HCT116 (cell line): ENCODE measurements around the gene TTLL5. TPM values are rescaled to one million over a fixed set of nuclear protein-coding genes. Genes with fewer than 3 reads are reported as not detected.

Source experiments
- ATAC-seq: fragments of 200-7000 bp; cut with Tn5 transposase; 2 replicates; pipeline ENCODE4 v1.9.1; 2020; ENCODE audit warnings: mild to moderate bottlenecking, moderate library complexity
- BruUV-seq: library from RNA; stranded (reverse); fragments of 400-500 nt; replicated peaks from 2 replicates; lab custom pipeline; 2021; lab: Mats Ljungman, UMichigan
- CTCF ChIA-PET: fragments of 300-600 bp; sonication (Branson Sonifier 250); formaldehyde crosslinking; loops from one replicate; lab custom pipeline; 2021; ENCODE audit warnings: antibody characterized with exemption; lab: Charles Lee
- POLR2A ChIA-PET: fragments of 300-600, 350-600 bp; sonication (Branson Sonifier 250); formaldehyde crosslinking; loops from one replicate; lab custom pipeline; 2021; ENCODE audit warnings: antibody characterized with exemption; lab: Charles Lee
- RAD21 ChIA-PET, 2 experiments: fragments of 300-600 bp; sonication (Branson Sonifier 250); formaldehyde crosslinking; loops; one replicate each; lab custom pipeline; 2023; ENCODE audit warnings: low total read pairs in 2 of 2; ENCODE audit not compliant: uncharacterized antibody in 2 of 2, unreplicated experiment in 2 of 2, low non-redundant PET in 1 of 2; lab: Charles Lee
- DNase-seq: peaks from one replicate; pipeline ENCODE4 v3.0.0-alpha.2; 2010; ENCODE audit warnings: low read depth, low spot score
- H2AFZ ChIP-seq: fragments of 200-600 bp; shearing (Covaris generic), sonication (generic); 2 replicates; pipeline ENCODE4 v1.6.1; 2017; ENCODE audit warnings: low read depth, mixed run types, mixed read lengths, antibody characterized with exemption, low read length; ENCODE audit not compliant: poor library complexity, severe bottlenecking
- H3K27ac ChIP-seq: 2 replicates; pipeline ENCODE4 v1.5.1; 2012; ENCODE audit warnings: low read depth, low read length
- H3K27me3 ChIP-seq: fragments of 200-600 bp; sonication (generic); 2 replicates; pipeline ENCODE4 v1.6.1; 2016; ENCODE audit warnings: mixed run types, low read length, mixed read lengths; ENCODE audit not compliant: insufficient read depth
- H3K36me3 ChIP-seq, 2 experiments: fragments of 200-500 bp in 1 of 2; fragments of 200-600 bp in 1 of 2; sonication (Bioruptor generic) in 1 of 2; sonication (generic) in 1 of 2; 2 replicates each; pipeline versions ENCODE4 v1.5.1 to v1.6.1; 2014 to 2016; ENCODE audit warnings: low read length in 2 of 2, inconsistent platforms in 1 of 2, mixed read lengths in 1 of 2, mixed run types in 1 of 2; ENCODE audit not compliant: insufficient read depth in 2 of 2, control insufficient read depth in 1 of 2
- H3K4me1 ChIP-seq, 2 experiments: fragments of 200-600 bp in 1 of 2; sonication (generic) in 1 of 2; 2 replicates each; pipeline versions ENCODE4 v1.5.1 to v1.6.1; 2012 to 2017; ENCODE audit warnings: low read length in 2 of 2, inconsistent platforms in 1 of 2, mild to moderate bottlenecking in 1 of 2, mixed read lengths in 1 of 2, mixed run types in 1 of 2, moderate library complexity in 1 of 2; ENCODE audit not compliant: insufficient read depth in 2 of 2, control insufficient read depth in 1 of 2
- H3K4me2 ChIP-seq: fragments of 200-600 bp; sonication (generic); 2 replicates; pipeline ENCODE4 v1.6.1; 2017; ENCODE audit warnings: mixed run types, low read length, mixed read lengths
- H3K4me3 ChIP-seq, 2 experiments: fragments of 200-600 bp in 1 of 2; sonication (generic) in 1 of 2; replicated peaks in 1 of 2; 2 replicates each; pipeline ENCODE4 v1.5.1; 2011 to 2016; ENCODE audit warnings: low read length in 2 of 2, control low read depth in 1 of 2, low read depth in 1 of 2, mild to moderate bottlenecking in 1 of 2, mixed read lengths in 1 of 2, mixed run types in 1 of 2
- H3K79me2 ChIP-seq: fragments of 200-600 bp; sonication (generic); 2 replicates; pipeline ENCODE4 v1.6.1; 2017; ENCODE audit warnings: mild to moderate bottlenecking, mixed run types, low read length, moderate library complexity, mixed read lengths; ENCODE audit not compliant: insufficient read depth
- H3K9ac ChIP-seq: fragments of 200-600 bp; sonication (generic); 2 replicates; pipeline ENCODE4 v1.6.1; 2016; ENCODE audit warnings: low read length, mixed read lengths
- H3K9me2 ChIP-seq: fragments of 200-600 bp; sonication (generic), shearing (Covaris generic); 2 replicates; pipeline ENCODE4 v1.6.1; 2017; ENCODE audit warnings: mixed run types, mild to moderate bottlenecking, moderate library complexity; ENCODE audit not compliant: insufficient read depth
- H3K9me3 ChIP-seq, 2 experiments: fragments of 200-500 bp in 1 of 2; fragments of 200-600 bp in 1 of 2; sonication (Bioruptor generic) in 1 of 2; sonication (generic) in 1 of 2; 2 replicates each; pipeline ENCODE4 v1.6.1; 2014 to 2017; ENCODE audit warnings: low read length in 2 of 2, mixed read lengths in 2 of 2, inconsistent platforms in 1 of 2, low read depth in 1 of 2, mild to moderate bottlenecking in 1 of 2, mixed run types in 1 of 2, moderate library complexity in 1 of 2; ENCODE audit not compliant: control insufficient read depth in 1 of 2, insufficient read depth in 1 of 2
- H4K20me1 ChIP-seq: fragments of 200-600 bp; sonication (generic), shearing (Covaris generic); 2 replicates; pipeline ENCODE4 v1.6.1; 2017; ENCODE audit warnings: mixed run types, mild to moderate bottlenecking, moderate library complexity; ENCODE audit not compliant: insufficient read depth
- ATF3 ChIP-seq: IDR thresholded peaks from 2 replicates; pipeline ENCODE4 v1.6.1; 2012
- CEBPB ChIP-seq: IDR thresholded peaks from 2 replicates; pipeline ENCODE4 v1.6.1; 2012; ENCODE audit warnings: low read depth
- EGR1 ChIP-seq: IDR thresholded peaks from 2 replicates; pipeline ENCODE4 v1.6.1; 2012; ENCODE audit warnings: low read depth
- ELF1 ChIP-seq: IDR thresholded peaks from 2 replicates; pipeline ENCODE4 v1.6.1; 2012; ENCODE audit warnings: low read depth, borderline replicate concordance
- EZH2 ChIP-seq: fragments of 200-600 bp; sonication (generic); IDR thresholded peaks from 2 replicates; pipeline ENCODE4 v1.6.1; 2017; ENCODE audit warnings: antibody characterized with exemption, mixed run types
- EZH2phosphoT487 ChIP-seq: fragments of 200-600 bp; IDR thresholded peaks from 2 replicates; pipeline ENCODE4 v1.6.1; 2018; ENCODE audit warnings: antibody characterized with exemption, borderline replicate concordance
- FOSL1 ChIP-seq: IDR thresholded peaks from 2 replicates; pipeline ENCODE4 v1.6.1; 2012; ENCODE audit warnings: low read depth
- JUND ChIP-seq: IDR thresholded peaks from 2 replicates; pipeline ENCODE4 v1.6.1; 2012
- MAX ChIP-seq: IDR thresholded peaks from 2 replicates; pipeline ENCODE4 v1.6.1; 2012
- POLR2A ChIP-seq: IDR thresholded peaks from 2 replicates; pipeline ENCODE4 v1.7.0; 2011; ENCODE audit warnings: borderline replicate concordance; ENCODE audit not compliant: insufficient read depth, insufficient read length; ENCODE audit errors: extremely low read depth
- POLR2AphosphoS5 ChIP-seq: IDR thresholded peaks from 2 replicates; pipeline ENCODE4 v1.6.1; 2011; ENCODE audit warnings: mild to moderate bottlenecking, low read depth, low read length, moderate library complexity
- RAD21 ChIP-seq: IDR thresholded peaks from 2 replicates; pipeline ENCODE4 v1.6.1; 2012; ENCODE audit warnings: low read depth, mild to moderate bottlenecking
- SIN3A ChIP-seq: IDR thresholded peaks from 2 replicates; pipeline ENCODE4 v1.6.1; 2012; ENCODE audit warnings: low read depth
- SP1 ChIP-seq: IDR thresholded peaks from 2 replicates; pipeline ENCODE4 v1.6.1; 2012; ENCODE audit warnings: low read depth
- SRF ChIP-seq: IDR thresholded peaks from 2 replicates; pipeline ENCODE4 v1.6.1; 2012; ENCODE audit warnings: low read depth
- TCF7L2 ChIP-seq: IDR thresholded peaks from 2 replicates; pipeline ENCODE4 v1.7.0; 2011; ENCODE audit warnings: borderline replicate concordance, inconsistent platforms; ENCODE audit not compliant: insufficient read depth, insufficient read length; ENCODE audit errors: extremely low read depth
- YY1 ChIP-seq: IDR thresholded peaks from 2 replicates; pipeline ENCODE4 v1.6.1; 2011; ENCODE audit warnings: low read length, low read depth, moderate library complexity, mild to moderate bottlenecking; ENCODE audit not compliant: insufficient replicate concordance; ENCODE audit errors: extremely low read depth
- ZFX ChIP-seq: fragments of 450-650 bp; IDR thresholded peaks from 2 replicates; pipeline ENCODE4 v1.6.1; 2017
- ZNF274 ChIP-seq: fragments of 200-500 bp; sonication (Bioruptor generic); IDR thresholded peaks from 2 replicates; pipeline ENCODE4 v1.6.1; 2014; ENCODE audit warnings: mild to moderate bottlenecking, low read depth, low read length, inconsistent platforms
- intact Hi-C: fragments of 100-400 bp; cut with micrococcal nuclease; formaldehyde crosslinking; loops from 2 replicates; pipeline ENCODE4 v1.10.0; 2022
- total RNA-seq: library from RNA; stranded (reverse); gene quantifications from one replicate; pipeline ENCODE4 v1.2.1, GENCODE V29; 2021; ENCODE audit not compliant: unreplicated experiment

Gene TTLL5
- total RNA-seq, 1 experiment from 2014 or later = 26.2 TPM

GRCh38 chr14:75615200-75615599, 45.8 kb upstream of the TTLL5 start:
- Histone ChIP-seq H3K27ac (no peak overlapping the region), H3K9ac (no peak overlapping the region), H3K79me2 (no peaks in the 10 kb centered on the region), H3K4me2 (no peak overlapping the region), H3K9me3 (no peaks in the 10 kb centered on the region), H3K27me3 (no peaks in the 10 kb centered on the region), H3K9me2 (no peaks in the 10 kb centered on the region), H3K4me3 (no peak overlapping the region), H3K36me3 (no peaks in the 10 kb centered on the region), H4K20me1 (no peaks in the 10 kb centered on the region), H2AFZ (no peak overlapping the region), H3K4me1 (no peaks in the 10 kb centered on the region)
- ChIA-PET POLR2A (no interaction called here), RAD21 (no interaction called here), CTCF (no interaction called here)
- intact Hi-C loops = no loop called here
- no TSS peak for BruUV-seq
- no peak for DNase-seq
- no peak for TF ChIP-seq ATF3
- TF ChIP-seq MAX = no peak
- TF ChIP-seq YY1 = no peak
- no peak for TF ChIP-seq RAD21
- TF ChIP-seq CEBPB = no peak
- no peak for TF ChIP-seq FOSL1
- TF ChIP-seq SIN3A = no peak
- no peak for TF ChIP-seq ELF1
- no peak for TF ChIP-seq SRF
- no peak for TF ChIP-seq EZH2phosphoT487
- TF ChIP-seq POLR2AphosphoS5 = no peak
- no peak for ATAC-seq

- no peak overlapping the region for H3K27ac ChIP-seq
- no peak overlapping the region for H3K4me3 ChIP-seq
- H3K9me3 ChIP-seq = no peaks in the 10 kb centered on the region
- ChIA-PET CTCF (no interaction called here), POLR2A (no interaction called here), RAD21 (no interaction called here)
- intact Hi-C loops = no loop called here
- no peaks in the 10 kb centered on the region for H4K20me1 ChIP-seq
- no peak for TF ChIP-seq JUND
- TF ChIP-seq ZNF274 = no peak
- TF ChIP-seq SIN3A = no peak
- TF ChIP-seq ZFX = no peak
- TF ChIP-seq POLR2AphosphoS5 = no peak
- TF ChIP-seq RAD21 = no peak
- no peak for TF ChIP-seq ELF1
- no peak for TF ChIP-seq POLR2A
- TF ChIP-seq ATF3 = no peak
- no peak for TF ChIP-seq EGR1
- TF ChIP-seq TCF7L2 = no peak
- TF ChIP-seq SP1 = no peak
- no peak for TF ChIP-seq MAX
- TF ChIP-seq EZH2 = no peak
- H3K9me2 ChIP-seq = no peaks in the 10 kb centered on the region
- BruUV-seq = no TSS peak
- no peaks in the 10 kb centered on the region for H3K36me3 ChIP-seq
- H3K4me2 ChIP-seq = no peak overlapping the region
- no peak overlapping the region for H2AFZ ChIP-seq
- H3K9ac ChIP-seq = no peak overlapping the region
- DNase-seq (no peak), ATAC-seq (no peak)
- no peaks in the 10 kb centered on the region for H3K4me1 ChIP-seq
- H3K27me3 ChIP-seq = no peaks in the 10 kb centered on the region
- no peaks in the 10 kb centered on the region for H3K79me2 ChIP-seq
Measured at GRCh38 chr14:75619548-75619947, 41.5 kb upstream of the TTLL5 start.
